Measurements from ENCODE around the gene GATA3.

The GATA3 gene

DNA sequence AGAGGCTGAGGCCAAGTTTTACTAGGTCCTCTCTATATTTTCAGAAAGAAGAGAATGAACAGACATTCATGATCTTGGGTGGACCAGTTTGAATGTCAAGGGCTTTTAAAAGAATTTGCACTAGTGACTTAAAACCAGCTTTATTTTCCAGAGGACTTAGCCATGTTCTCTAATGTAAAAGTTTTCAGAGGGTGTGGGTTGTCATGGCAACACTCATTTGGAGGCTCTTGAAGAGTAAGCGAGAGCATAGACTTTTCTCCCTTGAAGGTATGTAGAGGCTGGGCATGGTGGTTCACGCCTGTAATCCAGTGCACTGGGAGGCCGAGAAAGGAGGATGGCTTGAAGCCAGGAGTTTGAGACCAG is 61.1 kb downstream of the GATA3 start:
- DNase-seq (ENCODE audit: low read depth, low spot score) = no peak
- H3K4me3 ChIP-seq (ENCODE audit: low read length) = no peak overlapping the region

- no peak overlapping the region for H3K4me3 ChIP-seq (ENCODE audit: low read length)
- DNase-seq (ENCODE audit: low read depth, low spot score) = no peak
Measured at GRCh38 chr10:8116474-8116873, 62.0 kb downstream of the GATA3 start.

- H3K4me3 ChIP-seq (ENCODE audit: low read length) = no peak overlapping the region
- no peak for DNase-seq (ENCODE audit: low read depth, low spot score)
Measured at GRCh38 chr10:8116926-8117493, 62.5 kb downstream of the GATA3 start.

DNA sequence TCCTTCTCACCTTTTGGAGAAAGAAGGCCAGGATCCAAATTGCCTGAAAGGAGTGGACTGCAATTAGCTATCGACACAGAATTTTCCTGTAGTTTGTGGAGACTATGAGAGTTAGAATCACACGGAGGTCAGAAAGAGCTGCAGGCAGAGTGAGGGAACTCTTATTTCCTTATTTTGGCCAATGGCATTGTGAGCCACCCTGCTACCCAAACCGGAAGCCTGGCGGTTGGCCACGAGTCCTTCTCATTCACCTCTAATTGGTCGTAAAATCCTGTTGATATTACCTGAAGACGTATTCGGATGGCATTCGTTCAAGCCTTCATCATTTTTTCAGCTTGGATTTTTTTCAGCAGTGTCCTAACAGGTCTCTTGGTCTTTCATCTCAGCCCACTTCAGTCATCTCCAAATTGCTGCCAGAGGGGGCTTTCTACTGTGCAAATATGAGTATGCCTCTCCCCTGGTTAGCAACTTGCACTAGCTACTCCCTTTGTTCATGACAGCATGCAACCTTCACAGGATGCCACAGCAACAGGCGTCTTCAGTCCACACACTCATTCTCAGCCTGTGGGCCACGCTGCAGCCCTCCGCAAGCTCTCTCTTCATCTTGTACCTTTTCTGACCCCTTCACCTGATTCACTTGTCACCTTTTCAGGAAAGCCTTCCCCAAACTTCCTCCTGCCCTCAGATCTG is 66.9 kb downstream of the GATA3 start:
- H3K4me3 ChIP-seq (ENCODE audit: low read length) = no peak overlapping the region
- DNase-seq (ENCODE audit: low read depth, low spot score) = no peak

- no peak for DNase-seq (ENCODE audit: low read depth, low spot score)
- no peak overlapping the region for H3K4me3 ChIP-seq (ENCODE audit: low read length)
Measured at GRCh38 chr10:8122611-8123369, 68.3 kb downstream of the GATA3 start.

- no peak for DNase-seq (ENCODE audit: low read depth, low spot score)
- no peak overlapping the region for H3K4me3 ChIP-seq (ENCODE audit: low read length)
Measured at GRCh38 chr10:8124436-8124835, 69.9 kb downstream of the GATA3 start.
